Activated CD8-positive, alpha-beta memory T cell treated with anti-CD3 and anti-CD28 coated beads, Interleukin-2, amount 50 U/mL, for 24 hours (primary cell): ENCODE measurements around the gene LPO.

Experiments
- DNase-seq: peaks from one replicate; pipeline ENCODE4 v3.0.0-alpha.2; 2020; ENCODE audit errors: extremely low read depth

LPO gene

DNA sequence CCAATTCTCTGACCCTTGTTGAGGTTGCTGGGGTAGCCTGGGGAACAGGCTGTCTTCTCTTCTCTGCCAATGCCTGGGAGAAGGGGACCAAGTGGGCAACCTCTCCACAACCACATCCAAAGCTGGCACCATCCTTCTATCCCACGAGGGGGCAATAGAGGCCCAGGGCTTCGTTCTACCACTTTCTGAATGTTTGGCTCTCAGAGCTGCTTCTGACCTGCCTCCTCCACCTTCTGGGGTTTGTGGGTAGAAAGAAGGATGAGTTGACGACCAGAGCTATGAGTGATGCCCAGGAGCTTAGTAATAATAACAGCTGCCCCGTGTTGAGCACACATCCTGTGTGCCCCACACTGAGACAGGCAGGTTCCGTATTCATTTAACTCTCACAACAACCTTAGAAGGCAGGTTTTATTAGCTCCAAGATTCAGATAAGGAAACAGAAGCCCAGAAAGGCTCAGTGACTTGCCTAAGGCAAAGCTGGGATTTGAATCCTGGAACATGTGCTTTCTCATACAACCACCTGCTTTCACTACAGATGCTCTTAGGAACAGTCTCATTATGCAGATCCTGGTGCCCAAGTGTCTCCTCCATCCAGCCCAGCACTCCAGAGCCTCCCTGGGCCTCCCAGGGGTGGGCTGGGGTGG lies 79.2 kb downstream of the LPO start:
- DNase-seq: no peak

DNA sequence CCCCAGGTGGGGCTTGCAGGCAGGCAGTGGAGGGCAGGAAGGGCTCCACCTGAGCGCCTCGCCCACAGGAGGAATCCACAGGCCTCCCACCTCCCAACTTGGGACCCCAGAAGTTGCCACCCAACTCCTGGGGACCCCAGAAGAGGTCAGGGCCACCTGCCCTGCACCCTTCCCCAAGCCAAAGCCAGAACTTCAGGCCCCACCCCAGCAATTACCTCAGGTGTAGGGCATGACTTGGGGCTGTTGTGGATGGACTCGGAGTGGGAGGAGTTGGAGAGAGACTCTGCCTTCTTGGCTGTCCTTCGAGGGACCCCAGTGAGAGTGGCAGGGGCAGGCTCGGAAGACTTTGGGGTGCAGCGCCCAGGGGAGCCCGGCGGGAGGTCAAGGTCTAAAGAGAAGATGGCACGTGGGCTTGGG lies 79.7 kb downstream of the LPO start:
- DNase-seq: no peak
